ENCODE data around the gene GSTO2.
A peak's percentile ranks its signal among the peaks of the same experiment; 100 is the strongest.

GSTO2 gene

DNA sequence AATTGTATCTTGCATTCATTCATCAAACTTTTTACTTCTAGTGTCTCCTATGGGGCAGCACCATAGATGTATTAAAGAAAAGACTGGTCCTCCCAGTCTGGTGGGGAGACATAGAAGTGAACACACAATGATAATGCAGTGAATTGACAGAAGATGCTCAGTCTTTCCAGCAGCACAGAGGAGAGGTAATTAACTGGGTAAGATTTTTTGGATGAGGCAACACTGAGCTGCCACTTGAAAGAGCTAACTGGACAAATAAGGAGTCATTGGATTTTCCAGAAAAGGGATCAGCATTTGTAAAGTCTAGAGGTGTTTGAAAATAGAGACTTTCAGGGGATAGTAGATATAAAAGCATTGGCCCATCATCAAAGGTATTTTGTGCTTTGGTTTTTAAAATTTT lies 76.5 kb downstream of the GSTO2 start:
- Histone ChIP-seq H3K36me3 (no peaks in the 10 kb centered on the region), H3K4me1 (peaks cover 33% of the 10 kb centered on the region), H3K27me3 (0 out of 2 replicates have a peak, but pooled peaks cover 3% of the 10 kb centered on the region), H3K4me3 (no peak overlapping the region), H3K9ac (no peak overlapping the region), H3K4me2 (no peak overlapping the region), H3K9me3 (no peaks in the 10 kb centered on the region), H4K20me1 (no peaks in the 10 kb centered on the region), H3K27ac (no peak overlapping the region)
- TF ChIP-seq Cebpa-rat (IDR thresholded peaks at IDR 0.05): no peak

DNA sequence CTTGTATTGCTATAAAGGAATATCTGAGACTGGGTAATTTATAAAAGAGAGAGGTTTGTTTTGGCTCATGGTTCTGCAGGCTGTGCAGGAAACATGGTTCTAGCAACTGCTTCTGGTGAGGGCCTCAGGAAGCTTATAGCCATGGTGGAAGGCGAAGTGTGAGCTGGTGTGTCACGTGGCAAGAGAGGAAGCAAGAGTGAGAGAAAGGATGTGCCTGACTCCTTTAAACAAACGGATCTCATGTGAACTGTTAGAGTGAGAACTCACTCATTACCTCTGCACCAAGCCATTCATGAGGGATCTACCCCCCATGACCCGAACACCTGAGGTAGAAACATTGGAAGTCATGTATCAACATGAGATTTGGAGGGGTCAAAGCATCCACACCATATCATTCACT lies 77.0 kb downstream of the GSTO2 start:
- H3K36me3 ChIP-seq: no peaks in the 10 kb centered on the region
- H3K4me1 ChIP-seq: peaks cover 29% of the 10 kb centered on the region
- no peaks in the 10 kb centered on the region for H4K20me1 ChIP-seq
- H3K9ac ChIP-seq: no peak overlapping the region
- no peaks in the 10 kb centered on the region for H3K9me3 ChIP-seq
- no peaks in the 10 kb centered on the region for H3K27me3 ChIP-seq
- TF ChIP-seq Cebpa-rat (IDR thresholded peaks at IDR 0.05): no peak
- H3K4me3 ChIP-seq: no peak overlapping the region
- no peak overlapping the region for H3K27ac ChIP-seq
- H3K4me2 ChIP-seq: 0 out of 2 replicates have a peak overlapping the region, but pooled peaks have one; percentile 6

DNA sequence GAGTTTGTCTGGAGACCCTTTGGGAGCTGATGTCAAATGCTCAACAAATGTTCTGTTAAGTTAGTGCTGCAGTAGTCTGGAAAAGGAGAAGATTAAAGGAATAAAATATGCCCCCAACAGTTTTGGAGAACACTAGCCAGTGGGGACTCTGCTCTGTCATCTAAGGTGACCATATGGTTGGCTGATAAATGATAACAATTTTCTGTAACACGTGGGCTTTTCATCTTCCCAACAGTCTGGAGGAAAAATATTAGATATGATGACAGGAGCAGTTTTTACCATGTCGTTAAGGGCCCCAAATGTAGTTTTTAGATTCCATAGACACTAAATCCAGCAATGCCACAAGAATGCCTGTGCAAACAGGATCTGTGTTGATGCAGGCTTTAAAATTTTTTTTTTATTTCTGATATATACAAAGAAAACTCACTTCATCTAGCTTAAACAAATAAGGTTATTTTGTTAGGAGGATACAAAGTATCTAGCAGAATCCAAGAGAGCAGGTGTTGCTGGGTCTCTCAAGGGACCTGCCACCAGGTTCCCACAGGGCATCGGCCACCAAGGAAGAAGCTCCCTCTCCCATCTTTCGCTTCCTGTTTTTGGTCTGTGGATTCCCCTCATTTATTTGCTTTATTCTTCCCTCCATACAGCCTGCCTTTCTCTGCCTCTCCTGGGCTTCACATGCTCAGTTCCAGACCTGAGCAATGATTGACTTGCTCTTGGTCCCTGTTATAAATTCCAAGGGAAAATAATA lies 78.5 kb downstream of the GSTO2 start:
- H3K27me3 ChIP-seq: no peaks in the 10 kb centered on the region
- H3K36me3 ChIP-seq: no peaks in the 10 kb centered on the region
- H3K4me1 ChIP-seq: peaks cover 37% of the 10 kb centered on the region
- H4K20me1 ChIP-seq: no peaks in the 10 kb centered on the region
- TF ChIP-seq Cebpa-rat (IDR thresholded peaks at IDR 0.05): no peak
- H3K4me3 ChIP-seq: no peak overlapping the region
- no peaks in the 10 kb centered on the region for H3K9me3 ChIP-seq
- no peak overlapping the region for H3K27ac ChIP-seq
- peak overlapping the region; percentile 6; the same call in 1 of the 2 replicates for H3K9ac ChIP-seq
- H3K4me2 ChIP-seq: peak overlapping the region; percentile 41

DNA sequence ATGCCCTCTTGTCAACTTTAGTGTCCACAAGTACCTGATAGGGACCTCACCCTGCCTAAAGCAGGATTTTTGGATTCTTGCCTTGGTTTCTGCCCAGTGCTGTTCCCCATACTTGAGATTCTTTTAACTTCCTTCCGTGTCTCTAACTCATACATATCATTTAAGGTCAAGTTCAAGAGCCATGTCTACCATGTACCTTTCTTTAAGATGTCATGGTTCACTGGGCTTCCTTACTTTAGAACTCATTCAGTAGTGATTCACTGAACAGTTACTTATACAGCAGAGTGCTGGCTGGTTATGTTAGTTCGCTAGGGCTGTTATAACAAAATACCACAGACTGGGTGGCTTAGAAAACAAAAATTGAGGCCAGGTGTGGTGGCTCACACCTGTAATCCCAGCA lies 79.6 kb downstream of the GSTO2 start:
- peaks cover 48% of the 10 kb centered on the region for H3K4me1 ChIP-seq
- H3K27me3 ChIP-seq: no peaks in the 10 kb centered on the region
- H3K36me3 ChIP-seq: no peaks in the 10 kb centered on the region
- H3K9me3 ChIP-seq: no peaks in the 10 kb centered on the region
- H3K9ac ChIP-seq: no peak overlapping the region
- no peak overlapping the region for H3K4me3 ChIP-seq
- no peak for TF ChIP-seq Cebpa-rat (IDR thresholded peaks at IDR 0.05)
- no peak overlapping the region for H3K27ac ChIP-seq
- H4K20me1 ChIP-seq: no peaks in the 10 kb centered on the region
- no peak overlapping the region for H3K4me2 ChIP-seq

DNA sequence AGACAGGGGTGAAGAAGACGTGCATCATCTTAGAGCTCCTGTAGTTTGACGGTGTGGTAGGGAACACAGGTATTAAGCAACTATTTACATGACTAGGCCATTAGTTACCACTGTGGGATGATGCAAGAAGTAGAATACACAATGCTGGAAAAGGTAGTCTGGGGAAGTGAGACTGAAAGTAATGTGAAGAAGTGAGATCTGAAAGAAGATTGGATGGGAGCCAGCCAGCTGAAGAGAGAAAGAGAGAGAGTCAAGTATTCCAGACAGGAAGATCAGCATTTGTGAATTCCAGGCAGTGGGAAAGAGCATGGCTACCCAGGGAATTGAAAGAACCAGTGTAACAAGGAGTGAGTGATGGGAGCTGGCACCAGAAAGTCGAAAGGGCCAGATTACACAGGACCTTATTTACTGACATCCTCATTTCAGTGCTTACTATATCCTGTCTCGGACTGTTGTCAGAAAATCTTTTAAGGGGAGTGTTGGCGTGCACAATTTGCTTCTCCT lies 80.7 kb downstream of the GSTO2 start:
- no peaks in the 10 kb centered on the region for H4K20me1 ChIP-seq
- H3K4me3 ChIP-seq: no peak overlapping the region
- TF ChIP-seq Cebpa-rat (IDR thresholded peaks at IDR 0.05): peak; percentile 7; the same call in 1 of the 2 replicates
- H3K9ac ChIP-seq: no peak overlapping the region
- peak overlapping the region; percentile 2; the same call in 1 of the 2 replicates for H3K4me2 ChIP-seq
- no peak overlapping the region for H3K27ac ChIP-seq
- peaks cover 54% of the 10 kb centered on the region for H3K4me1 ChIP-seq
- H3K9me3 ChIP-seq: no peaks in the 10 kb centered on the region
- H3K27me3 ChIP-seq: no peaks in the 10 kb centered on the region
- no peaks in the 10 kb centered on the region for H3K36me3 ChIP-seq

DNA sequence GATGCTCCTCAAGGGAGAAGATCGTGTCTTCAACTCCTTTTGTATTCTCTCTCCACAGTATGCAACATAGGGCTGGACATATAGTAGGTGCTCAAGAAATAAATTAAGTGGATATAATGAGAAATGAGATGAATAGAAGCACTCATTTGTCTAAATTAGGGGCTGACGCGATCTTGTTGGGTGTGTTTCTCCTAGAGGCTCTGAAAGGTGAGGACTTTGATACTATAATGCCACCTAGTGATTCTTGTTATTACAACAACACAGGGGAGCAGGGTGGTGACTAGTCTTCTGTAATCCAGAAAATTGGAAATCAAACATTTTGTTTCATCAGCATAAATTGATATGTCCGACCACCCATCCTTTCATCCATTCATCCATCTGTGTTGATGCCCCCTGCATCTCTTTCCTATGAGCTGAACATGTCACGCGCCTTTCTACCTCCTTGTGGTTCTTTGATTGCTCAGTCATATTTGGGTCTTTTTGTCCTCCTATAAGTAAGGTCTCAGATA lies 81.2 kb downstream of the GSTO2 start:
- Histone ChIP-seq H3K36me3 (no peaks in the 10 kb centered on the region), H3K4me3 (no peak overlapping the region), H3K27ac (no peak overlapping the region), H3K9ac (no peak overlapping the region), H3K9me3 (no peaks in the 10 kb centered on the region), H4K20me1 (no peaks in the 10 kb centered on the region), H3K27me3 (no peaks in the 10 kb centered on the region), H3K4me1 (peaks cover 54% of the 10 kb centered on the region), H3K4me2 (peak overlapping the region; percentile 2; the same call in 1 of the 2 replicates)
- no peak for TF ChIP-seq Cebpa-rat (IDR thresholded peaks at IDR 0.05)

DNA sequence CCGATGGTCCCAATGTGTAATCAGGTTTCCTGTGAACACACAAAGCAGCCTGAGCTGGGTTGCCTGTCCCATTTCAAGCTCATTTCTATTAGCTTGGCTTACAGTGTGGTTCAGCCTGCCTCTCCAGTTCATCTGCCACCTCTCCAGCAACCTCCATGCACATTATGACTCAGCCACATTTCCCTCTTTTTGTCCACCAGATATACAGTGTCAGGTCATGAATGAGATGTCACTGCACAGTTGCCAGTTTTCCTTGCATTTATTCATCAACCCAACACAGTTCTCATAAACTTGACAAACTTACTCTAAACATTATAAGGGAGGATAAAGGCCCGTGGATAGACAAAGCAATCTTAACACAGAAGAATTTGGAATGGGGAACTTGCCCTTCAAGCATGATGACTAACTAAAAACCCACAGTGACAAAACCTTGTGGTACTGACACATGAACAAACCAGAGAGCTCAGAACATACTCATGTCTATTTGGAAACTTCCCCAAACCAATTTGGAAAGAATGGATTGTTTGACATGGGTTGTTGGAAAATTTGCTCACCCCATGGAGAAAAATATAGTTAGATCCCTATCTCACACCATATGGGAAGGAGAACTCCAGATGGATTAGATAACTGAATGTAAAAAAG lies 82.2 kb downstream of the GSTO2 start:
- no peak for TF ChIP-seq Cebpa-rat (IDR thresholded peaks at IDR 0.05)
- H3K27me3 ChIP-seq: no peaks in the 10 kb centered on the region
- H3K9ac ChIP-seq: no peak overlapping the region
- H3K9me3 ChIP-seq: no peaks in the 10 kb centered on the region
- no peak overlapping the region for H3K4me2 ChIP-seq
- no peaks in the 10 kb centered on the region for H3K36me3 ChIP-seq
- H3K4me1 ChIP-seq: peaks cover 49% of the 10 kb centered on the region
- H3K4me3 ChIP-seq: no peak overlapping the region
- H3K27ac ChIP-seq: no peak overlapping the region
- no peaks in the 10 kb centered on the region for H4K20me1 ChIP-seq

DNA sequence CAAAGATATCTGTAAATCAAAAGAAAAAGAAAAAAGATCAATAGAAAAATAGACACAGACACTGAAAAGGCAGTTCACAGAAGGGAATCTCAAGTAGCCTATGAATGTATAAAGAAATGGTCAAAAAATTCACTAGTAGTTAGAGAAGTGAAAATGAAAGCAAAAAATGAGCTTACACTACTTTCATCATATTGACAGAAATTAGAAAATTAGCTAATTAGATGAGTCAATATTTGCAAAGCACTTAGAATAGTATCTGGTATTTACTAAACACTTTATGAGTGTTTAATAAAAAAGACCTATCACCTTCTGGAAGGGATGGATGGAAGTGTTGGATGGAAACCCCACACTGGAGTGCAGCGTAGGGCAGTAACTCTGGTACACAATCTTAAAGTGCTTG lies 82.9 kb downstream of the GSTO2 start:
- H3K36me3 ChIP-seq: no peaks in the 10 kb centered on the region
- no peaks in the 10 kb centered on the region for H4K20me1 ChIP-seq
- H3K4me1 ChIP-seq: peaks cover 46% of the 10 kb centered on the region
- no peak for TF ChIP-seq Cebpa-rat (IDR thresholded peaks at IDR 0.05)
- peak overlapping the region; percentile 87 for H3K4me2 ChIP-seq
- H3K9me3 ChIP-seq: no peaks in the 10 kb centered on the region
- no peak overlapping the region for H3K27ac ChIP-seq
- H3K9ac ChIP-seq: no peak overlapping the region
- no peaks in the 10 kb centered on the region for H3K27me3 ChIP-seq
- no peak overlapping the region for H3K4me3 ChIP-seq

DNA sequence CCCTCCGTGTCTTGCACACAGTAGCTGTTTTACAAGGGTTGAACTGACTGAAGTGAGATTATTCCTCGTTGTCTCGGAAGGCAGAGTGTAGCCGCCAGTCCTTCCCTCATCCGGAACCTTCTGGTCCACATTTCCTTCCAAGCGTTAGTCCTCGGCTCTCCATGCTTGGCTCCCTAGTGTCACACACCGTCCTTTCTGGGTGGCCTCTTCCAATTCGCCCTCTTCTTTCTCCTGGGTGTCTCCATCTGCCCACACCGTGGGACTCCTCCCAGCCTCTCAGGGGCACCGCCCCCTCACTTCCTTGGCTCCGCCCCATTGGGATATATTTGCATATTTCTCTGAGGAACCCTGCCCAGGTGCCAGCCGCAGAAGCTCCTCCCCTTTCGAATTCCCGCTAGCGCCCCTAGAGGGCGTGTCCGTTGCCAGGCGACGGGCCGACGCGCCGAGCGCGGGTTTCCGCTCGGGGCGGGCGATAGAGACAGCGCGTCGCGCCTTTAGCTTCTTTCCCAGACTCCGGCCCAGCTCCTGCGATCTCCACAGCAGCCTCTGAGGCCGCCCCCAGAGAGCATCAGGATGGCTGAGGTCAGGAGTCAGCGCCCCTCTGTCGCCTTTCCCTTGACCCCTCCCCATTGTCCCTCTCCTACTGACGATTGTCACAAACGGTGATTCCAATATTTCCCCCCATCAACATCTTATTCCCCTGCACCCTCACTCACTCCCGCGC lies 84.5 kb downstream of the GSTO2 start, which contains the start of gene CFAP58:
Gene CFAP58, plus strand, starts transcription at position 509 of the 724 bp plus-strand sequence. Its CDS starts 65 bp downstream, at position 574.
- Histone ChIP-seq H3K4me3 (peak within 1 kb of the TSS; percentile 59), H4K20me1 (no peaks in the 10 kb centered on the region), H3K4me1 (peaks cover 34% of the 10 kb centered on the region), H3K9me3 (no peaks in the 10 kb centered on the region), H3K27me3 (no peaks in the 10 kb centered on the region), H3K4me2 (peak within 1 kb of the TSS; percentile 87), H3K9ac (peak within 1 kb of the TSS; percentile 49; the same call in 1 of the 2 replicates), H3K36me3 (no peaks in the 10 kb centered on the region), H3K27ac (no peak within 1 kb of the TSS)
- TF ChIP-seq Cebpa-rat (IDR thresholded peaks at IDR 0.05): no peak
